GM12865 (cell line): Measurements from ENCODE around the gene LOXL3.

Experiments used
- DNase-seq: peaks from one replicate; pipeline ENCODE4 v3.0.0; 2010; ENCODE audit warnings: low read depth
- H3K4me3 ChIP-seq: 2 replicates; pipeline ENCODE4 v1.5.1; 2011; ENCODE audit warnings: mild to moderate bottlenecking, low read depth, low read length, control low read depth
- TF ChIP-seq, protein P1 (sequence below): IDR thresholded peaks from 2 replicates; pipeline ENCODE4 v1.5.1; 2011; ENCODE audit warnings: low read length, control low read depth, low read depth, inconsistent platforms; ENCODE audit not compliant: insufficient read depth; ENCODE audit errors: missing control alignments

The LOXL3 gene, protein sequence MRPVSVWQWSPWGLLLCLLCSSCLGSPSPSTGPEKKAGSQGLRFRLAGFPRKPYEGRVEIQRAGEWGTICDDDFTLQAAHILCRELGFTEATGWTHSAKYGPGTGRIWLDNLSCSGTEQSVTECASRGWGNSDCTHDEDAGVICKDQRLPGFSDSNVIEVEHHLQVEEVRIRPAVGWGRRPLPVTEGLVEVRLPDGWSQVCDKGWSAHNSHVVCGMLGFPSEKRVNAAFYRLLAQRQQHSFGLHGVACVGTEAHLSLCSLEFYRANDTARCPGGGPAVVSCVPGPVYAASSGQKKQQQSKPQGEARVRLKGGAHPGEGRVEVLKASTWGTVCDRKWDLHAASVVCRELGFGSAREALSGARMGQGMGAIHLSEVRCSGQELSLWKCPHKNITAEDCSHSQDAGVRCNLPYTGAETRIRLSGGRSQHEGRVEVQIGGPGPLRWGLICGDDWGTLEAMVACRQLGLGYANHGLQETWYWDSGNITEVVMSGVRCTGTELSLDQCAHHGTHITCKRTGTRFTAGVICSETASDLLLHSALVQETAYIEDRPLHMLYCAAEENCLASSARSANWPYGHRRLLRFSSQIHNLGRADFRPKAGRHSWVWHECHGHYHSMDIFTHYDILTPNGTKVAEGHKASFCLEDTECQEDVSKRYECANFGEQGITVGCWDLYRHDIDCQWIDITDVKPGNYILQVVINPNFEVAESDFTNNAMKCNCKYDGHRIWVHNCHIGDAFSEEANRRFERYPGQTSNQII

DNA sequence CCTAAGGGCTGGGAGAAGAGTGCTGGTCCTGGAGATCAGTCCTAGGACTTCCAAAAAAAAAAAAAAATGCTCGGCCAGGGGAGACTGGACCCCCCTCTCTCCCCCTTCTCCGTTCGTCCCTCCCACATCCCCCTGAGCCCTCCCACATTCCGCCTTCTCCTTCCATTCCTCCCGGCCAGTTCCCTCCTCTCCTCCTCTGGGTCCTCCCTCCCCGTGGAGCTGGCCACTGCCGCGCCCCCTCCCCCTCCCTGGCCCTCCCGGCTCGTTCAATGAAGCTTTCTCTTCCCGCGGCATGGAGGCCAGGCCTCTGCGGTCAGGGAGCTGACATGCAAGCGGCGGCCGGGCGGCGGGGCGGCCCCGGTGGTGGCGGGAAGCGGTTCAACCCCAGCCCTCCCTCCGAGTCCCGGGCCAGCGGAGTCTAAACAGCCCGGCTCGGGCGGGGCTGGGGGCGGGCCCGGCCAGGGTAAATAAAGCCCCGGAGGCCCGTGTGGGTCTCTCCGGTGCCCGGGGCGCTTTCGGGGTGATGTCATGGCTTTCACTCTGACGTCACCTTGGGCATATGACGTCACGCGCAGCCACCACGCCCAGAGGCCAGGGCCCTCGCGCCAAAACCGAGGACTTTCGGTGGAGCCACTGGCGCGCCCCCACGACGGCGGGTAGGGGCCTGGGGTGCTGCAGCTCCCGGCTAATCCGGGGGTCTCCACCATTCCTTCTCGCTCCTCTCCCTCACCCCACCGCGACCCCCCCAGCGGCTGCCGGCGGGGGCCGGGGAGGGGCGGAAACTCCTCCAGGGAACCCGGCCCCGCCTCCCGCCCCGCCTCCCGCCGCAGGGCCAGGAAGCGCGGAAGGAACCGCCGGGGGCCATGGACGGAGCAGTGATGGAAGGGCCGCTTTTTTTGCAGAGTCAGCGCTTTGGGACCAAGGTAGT lies at the start of gene LOXL3, which contains the start of gene DOK1:
Gene LOXL3 (minus strand): TSS at position 51 of the 928 bp plus-strand sequence. CDS start 1,308 bp downstream, outside the sequence.
Gene DOK1 (plus strand): TSS at position 829 of the 928 bp plus-strand sequence. CDS start 35 bp downstream, at position 864.
- TF ChIP-seq, protein P1, sequence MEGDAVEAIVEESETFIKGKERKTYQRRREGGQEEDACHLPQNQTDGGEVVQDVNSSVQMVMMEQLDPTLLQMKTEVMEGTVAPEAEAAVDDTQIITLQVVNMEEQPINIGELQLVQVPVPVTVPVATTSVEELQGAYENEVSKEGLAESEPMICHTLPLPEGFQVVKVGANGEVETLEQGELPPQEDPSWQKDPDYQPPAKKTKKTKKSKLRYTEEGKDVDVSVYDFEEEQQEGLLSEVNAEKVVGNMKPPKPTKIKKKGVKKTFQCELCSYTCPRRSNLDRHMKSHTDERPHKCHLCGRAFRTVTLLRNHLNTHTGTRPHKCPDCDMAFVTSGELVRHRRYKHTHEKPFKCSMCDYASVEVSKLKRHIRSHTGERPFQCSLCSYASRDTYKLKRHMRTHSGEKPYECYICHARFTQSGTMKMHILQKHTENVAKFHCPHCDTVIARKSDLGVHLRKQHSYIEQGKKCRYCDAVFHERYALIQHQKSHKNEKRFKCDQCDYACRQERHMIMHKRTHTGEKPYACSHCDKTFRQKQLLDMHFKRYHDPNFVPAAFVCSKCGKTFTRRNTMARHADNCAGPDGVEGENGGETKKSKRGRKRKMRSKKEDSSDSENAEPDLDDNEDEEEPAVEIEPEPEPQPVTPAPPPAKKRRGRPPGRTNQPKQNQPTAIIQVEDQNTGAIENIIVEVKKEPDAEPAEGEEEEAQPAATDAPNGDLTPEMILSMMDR: no peak
- DNase-seq: peak; percentile 89
- H3K4me3 ChIP-seq: peak within 1 kb of the TSS; percentile 98

DNA sequence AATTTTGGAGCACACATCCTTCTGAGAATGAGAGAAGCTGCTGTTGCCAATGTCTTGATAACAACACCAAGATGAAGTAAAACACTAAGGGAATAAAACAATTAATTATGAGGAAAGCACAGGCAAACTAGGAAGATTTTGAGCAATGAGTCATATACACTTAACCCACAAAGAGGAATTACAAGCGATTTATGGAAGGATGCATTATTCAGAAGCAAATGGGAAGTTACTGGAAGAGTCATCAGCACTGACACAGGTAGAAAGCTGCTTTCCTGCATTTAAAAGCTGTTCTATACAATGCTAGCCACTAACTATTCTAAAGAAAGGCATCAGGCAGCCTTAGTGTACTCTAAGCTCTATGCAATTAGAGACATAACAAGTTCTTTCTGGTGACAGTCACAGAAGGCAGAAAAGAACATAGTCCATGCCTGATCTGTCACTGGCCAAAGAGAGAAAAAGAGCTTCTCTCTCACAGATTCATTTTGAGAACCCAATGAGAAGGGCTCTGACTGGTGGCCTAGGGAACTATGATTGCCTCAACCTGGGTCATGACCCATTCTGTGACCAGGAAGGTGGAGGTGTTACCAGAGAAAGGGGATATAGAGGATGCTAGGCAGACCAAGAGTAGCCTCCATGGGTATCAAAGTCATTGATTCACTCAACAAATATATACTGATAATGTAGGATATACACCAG lies 49.0 kb upstream of the LOXL3 start:
- TF ChIP-seq, protein P1: no peak
- no peak overlapping the region for H3K4me3 ChIP-seq
- no peak for DNase-seq

DNA sequence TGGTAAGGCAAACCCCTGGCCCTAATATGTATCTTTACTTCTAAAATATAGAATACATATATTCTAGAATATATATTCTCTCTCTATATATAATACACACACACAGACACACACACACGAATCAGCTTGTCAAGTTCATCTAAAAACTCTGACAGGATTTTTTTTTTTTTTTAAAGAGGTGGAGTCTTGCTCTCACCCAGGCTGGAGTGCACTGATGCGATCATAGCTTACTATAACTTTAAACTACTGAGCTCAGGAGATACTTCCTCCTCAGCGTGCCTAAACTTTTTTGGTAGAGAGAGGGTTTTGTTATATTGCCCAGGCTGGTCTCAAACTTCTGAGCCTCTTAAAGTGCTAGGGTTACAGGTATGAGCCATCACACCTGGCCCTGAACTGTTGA lies 45.9 kb upstream of the LOXL3 start:
- TF ChIP-seq, protein P1: no peak

DNA sequence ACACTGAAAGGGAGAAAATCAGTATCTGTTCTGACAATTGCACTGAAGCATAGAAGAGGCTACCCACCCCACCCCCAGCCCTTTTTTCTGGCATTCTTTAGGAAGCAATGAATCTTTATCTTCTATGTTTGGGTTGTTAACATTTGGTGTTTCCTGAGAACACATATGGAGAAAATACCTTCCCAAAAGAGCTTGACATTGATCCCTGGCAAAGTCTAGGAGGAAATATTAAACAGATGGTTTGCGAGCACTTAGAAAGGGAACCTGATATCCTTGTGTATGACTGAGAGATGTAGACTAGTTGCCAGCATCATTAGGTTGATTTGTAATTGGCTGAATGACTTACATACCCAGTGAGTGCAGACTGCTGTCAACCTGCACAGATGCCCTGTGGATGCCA lies 43.7 kb upstream of the LOXL3 start:
- DNase-seq: no peak
- TF ChIP-seq, protein P1: no peak

More for the DNA sequence above, 45.9 kb upstream of the LOXL3 start:
- H3K4me3 ChIP-seq: no peak overlapping the region
- no peak for DNase-seq

DNA sequence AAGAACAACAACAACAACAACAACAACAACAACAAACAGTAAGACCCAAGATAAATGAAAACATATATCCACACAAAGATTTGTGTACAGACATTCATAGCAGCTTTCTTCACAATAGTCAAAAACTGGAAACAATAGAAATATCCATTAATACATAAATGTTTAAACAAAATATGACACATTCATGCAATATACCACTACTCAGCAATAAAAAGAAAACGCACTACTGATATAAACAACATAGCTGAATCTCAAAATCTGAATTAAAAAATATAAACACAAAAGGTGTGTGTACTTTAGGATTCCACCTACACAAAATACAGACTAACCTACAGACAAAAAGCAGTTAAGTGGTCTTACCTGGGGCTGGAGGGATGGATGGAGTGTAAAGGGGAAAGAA lies 42.8 kb upstream of the LOXL3 start:
- TF ChIP-seq, protein P1: no peak
- no peak overlapping the region for H3K4me3 ChIP-seq
- DNase-seq: no peak

More for the DNA sequence above, 43.7 kb upstream of the LOXL3 start:
- H3K4me3 ChIP-seq: no peak overlapping the region
